ENCODE data around the gene LRGUK. TPM values are rescaled to one million over a fixed set of nuclear protein-coding genes. Genes with fewer than 3 reads are reported as not detected.

The LRGUK gene
- total RNA-seq, 4 donors from 2014 or later, result 0.10 TPM; not detected in 3

GRCh38 chr7:134311807-134312206 is 184.7 kb downstream of the LRGUK start:
- Histone ChIP-seq H3K36me3 (no peaks in the 10 kb centered on the region), H3K27ac (no peak overlapping the region), H3K4me1 (peaks cover 0 to 9% of the 10 kb centered on the region in 2 donors), H3K4me3 (no peak overlapping the region), H3K27me3 (no peaks in the 10 kb centered on the region), H3K9me3 (no peaks in the 10 kb centered on the region)
- intact Hi-C loops (cut with DNase I; ENCODE audit: low total_unique reads), result no loop called here
- TF ChIP-seq, protein P1, sequence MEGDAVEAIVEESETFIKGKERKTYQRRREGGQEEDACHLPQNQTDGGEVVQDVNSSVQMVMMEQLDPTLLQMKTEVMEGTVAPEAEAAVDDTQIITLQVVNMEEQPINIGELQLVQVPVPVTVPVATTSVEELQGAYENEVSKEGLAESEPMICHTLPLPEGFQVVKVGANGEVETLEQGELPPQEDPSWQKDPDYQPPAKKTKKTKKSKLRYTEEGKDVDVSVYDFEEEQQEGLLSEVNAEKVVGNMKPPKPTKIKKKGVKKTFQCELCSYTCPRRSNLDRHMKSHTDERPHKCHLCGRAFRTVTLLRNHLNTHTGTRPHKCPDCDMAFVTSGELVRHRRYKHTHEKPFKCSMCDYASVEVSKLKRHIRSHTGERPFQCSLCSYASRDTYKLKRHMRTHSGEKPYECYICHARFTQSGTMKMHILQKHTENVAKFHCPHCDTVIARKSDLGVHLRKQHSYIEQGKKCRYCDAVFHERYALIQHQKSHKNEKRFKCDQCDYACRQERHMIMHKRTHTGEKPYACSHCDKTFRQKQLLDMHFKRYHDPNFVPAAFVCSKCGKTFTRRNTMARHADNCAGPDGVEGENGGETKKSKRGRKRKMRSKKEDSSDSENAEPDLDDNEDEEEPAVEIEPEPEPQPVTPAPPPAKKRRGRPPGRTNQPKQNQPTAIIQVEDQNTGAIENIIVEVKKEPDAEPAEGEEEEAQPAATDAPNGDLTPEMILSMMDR (IDR thresholded peaks at IDR 0.05 in 4 of 5, conservative IDR thresholded peaks at IDR 0.05 in 1 of 5), result no peak
- no peak for TF ChIP-seq POLR2A (IDR thresholded peaks at IDR 0.05)
- in situ Hi-C loops (cut with MboI; ENCODE audit: low sequenced_read_pairs in 4 of 4), result loop anchor here in 3 of 4 donors (10.0 to 25.0 kb wide), 3 partner anchors 187 to 1200 kb away; partner anchors contain the start of genes EXOC4 (in 3 of the 3), CNOT4 (in 1 of the 3) and LRGUK (in 1 of the 3)
- ATAC-seq, result no peak
- DNase-seq, result no peak

- no peak overlapping the region for H3K4me3 ChIP-seq
- peaks cover 0 to 9% of the 10 kb centered on the region in 2 donors for H3K4me1 ChIP-seq
- in situ Hi-C loops (cut with MboI; ENCODE audit: low sequenced_read_pairs in 4 of 4) (loop anchor here in 3 of 4 donors (10.0 to 25.0 kb wide), 3 partner anchors 188 to 1200 kb away; partner anchors contain the start of genes EXOC4 (in 3 of the 3), CNOT4 (in 1 of the 3) and LRGUK (in 1 of the 3)), intact Hi-C loops (cut with DNase I; ENCODE audit: low total_unique reads) (no loop called here)
- H3K9me3 ChIP-seq, result no peaks in the 10 kb centered on the region
- DNase-seq (no peak), ATAC-seq (no peak)
- H3K27ac ChIP-seq, result no peak overlapping the region
- no peaks in the 10 kb centered on the region for H3K27me3 ChIP-seq
- TF ChIP-seq POLR2A (IDR thresholded peaks at IDR 0.05), result no peak
- TF ChIP-seq, protein P1 (IDR thresholded peaks at IDR 0.05 in 4 of 5, conservative IDR thresholded peaks at IDR 0.05 in 1 of 5), result no peak
- H3K36me3 ChIP-seq, result no peaks in the 10 kb centered on the region
These were observed 185.6 kb downstream of the LRGUK start for GRCh38 chr7:134312717-134313116.

DNA sequence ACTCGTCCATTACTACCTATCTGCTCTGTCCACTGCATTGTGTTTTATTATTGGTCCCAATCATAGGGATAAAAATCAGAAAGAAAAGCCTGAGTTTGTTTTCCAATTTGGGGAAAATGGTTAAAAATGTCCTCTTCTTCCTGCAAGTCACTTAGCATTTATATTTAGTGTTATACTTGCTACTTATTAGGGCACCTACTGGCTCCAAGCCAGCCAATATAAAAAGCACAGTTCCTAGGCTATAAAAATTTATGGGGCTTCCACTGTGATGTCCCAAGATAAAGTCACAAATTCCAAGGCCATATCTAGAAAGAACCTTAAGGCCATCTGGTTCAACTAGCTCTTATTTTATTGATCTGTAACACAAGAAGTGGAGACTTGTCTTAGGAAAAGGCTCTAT is 186.4 kb downstream of the LRGUK start:
- Histone ChIP-seq H3K4me3 (no peak overlapping the region), H3K36me3 (no peaks in the 10 kb centered on the region), H3K4me1 (peaks cover 0 to 9% of the 10 kb centered on the region in 2 donors), H3K27me3 (no peaks in the 10 kb centered on the region), H3K9me3 (no peaks in the 10 kb centered on the region), H3K27ac (no peak overlapping the region)
- intact Hi-C loops (cut with DNase I; ENCODE audit: low total_unique reads) (no loop called here), in situ Hi-C loops (cut with MboI; ENCODE audit: low sequenced_read_pairs in 4 of 4) (loop anchor here in 3 of 4 donors (10.0 to 25.0 kb wide), 3 partner anchors 189 to 1199 kb away; partner anchors contain the start of genes EXOC4 (in 3 of the 3), CNOT4 (in 1 of the 3) and LRGUK (in 1 of the 3))
- no peak for DNase-seq
- TF ChIP-seq, protein P1 (IDR thresholded peaks at IDR 0.05 in 4 of 5, conservative IDR thresholded peaks at IDR 0.05 in 1 of 5), result no peak
- no peak for TF ChIP-seq POLR2A (IDR thresholded peaks at IDR 0.05)
- ATAC-seq, result no peak

Other genes starting within 250 kb of the LRGUK start
- gene SLC35B4, start 189.6 kb downstream of the LRGUK start, total RNA-seq, result 1 to 10 TPM; 1.7 to 5.0 (median 2.3) TPM